NCI-H2081 (cell line): ENCODE measurements around the gene LRRC32.

Experiments
- DNase-seq, 2 experiments: peaks; one replicate each; lab custom pipeline; 2025; lab: John Stamatoyannopoulos, UW

Gene LRRC32

DNA sequence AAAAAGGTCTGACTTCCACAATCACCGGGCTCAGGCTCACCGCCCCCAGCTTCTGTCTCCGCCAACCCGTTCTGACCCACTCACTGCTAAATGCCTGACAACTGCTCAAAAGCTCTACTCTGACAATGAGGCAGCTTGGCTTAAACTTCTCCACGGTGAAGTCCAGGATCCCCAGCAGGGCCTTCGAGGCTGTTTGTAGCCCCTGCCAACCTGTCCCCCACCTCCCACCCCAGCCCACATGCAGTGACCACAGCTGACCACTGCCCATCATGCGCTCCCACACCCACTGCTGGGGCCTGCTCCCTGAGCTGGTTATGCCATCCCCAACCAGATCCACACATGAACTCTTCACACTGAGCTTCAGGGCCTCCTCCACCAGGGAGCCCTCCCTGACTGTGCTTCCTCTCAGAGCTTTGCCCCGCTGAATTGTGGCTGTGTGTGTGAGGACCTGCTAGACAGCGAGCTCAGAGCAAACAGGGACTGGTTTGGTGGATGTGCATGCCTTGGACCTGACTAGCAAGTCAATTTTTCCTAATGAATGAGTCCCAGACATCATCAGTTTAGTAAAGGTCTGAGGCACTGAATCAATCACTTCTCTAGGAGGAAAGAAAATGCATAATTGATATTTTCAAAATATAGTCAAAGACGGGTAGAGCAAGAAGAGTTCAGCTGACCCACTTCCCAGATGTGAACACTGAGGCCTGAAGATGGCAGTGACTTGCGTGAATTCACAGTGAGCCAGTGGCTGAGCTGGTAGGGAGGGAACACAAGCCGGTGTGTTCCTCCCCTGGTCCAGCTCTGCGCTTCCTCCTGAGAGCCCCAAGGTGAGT lies 7.7 kb downstream of the LRRC32 start:
- no peak for DNase-seq

GRCh38 chr11:76661834-76662434 lies 8.6 kb downstream of the LRRC32 start:
- no peak for DNase-seq

- DNase-seq, result no peak
Observed at GRCh38 chr11:76661306-76661751, 9.2 kb downstream of the LRRC32 start.

- no peak for DNase-seq
Observed at GRCh38 chr11:76660533-76661305, 9.8 kb downstream of the LRRC32 start.

DNA sequence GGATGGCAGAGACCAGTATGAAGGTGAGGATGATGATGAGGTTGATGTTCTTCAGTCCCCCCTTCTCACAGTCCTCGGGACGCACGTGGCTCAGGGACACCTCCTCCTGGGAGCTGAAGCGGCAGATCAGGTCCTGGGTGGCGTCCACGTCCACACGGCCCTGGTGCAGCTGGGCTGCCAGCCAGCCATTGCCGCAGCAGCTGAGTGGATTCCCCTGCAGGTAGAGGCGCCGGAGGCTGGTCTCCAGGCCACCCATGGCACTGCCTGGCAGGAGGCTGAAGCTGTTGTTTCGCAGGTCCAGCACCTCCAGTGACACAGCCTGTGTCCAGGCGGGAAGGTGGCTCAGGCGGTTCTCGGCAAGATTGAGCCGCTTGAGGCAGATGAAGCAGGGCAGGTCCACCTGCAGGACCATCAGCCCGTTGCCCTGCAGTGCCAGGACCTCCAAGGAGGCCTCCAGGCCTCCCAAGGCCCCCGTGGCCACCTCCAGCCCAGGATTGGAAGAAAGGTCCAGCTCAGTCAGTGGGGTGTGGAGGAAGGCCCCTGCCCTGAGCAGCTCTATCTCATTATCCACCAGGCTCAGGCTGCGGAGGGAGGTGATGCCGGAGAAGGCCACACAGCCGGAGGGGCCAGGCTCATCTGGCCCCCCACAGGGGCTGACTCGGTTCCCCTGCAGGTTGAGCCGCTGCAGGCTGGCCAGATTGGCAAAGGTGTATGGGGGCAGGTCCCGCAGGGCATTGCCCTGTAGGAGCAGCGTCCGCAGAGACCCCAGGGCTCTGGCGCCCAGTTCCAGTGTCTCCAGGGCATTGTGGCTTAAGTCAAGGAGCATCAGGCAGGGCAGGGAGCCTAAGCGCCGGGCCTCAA lies 10.6 kb downstream of the LRRC32 start:
- DNase-seq, result no peak

- no peak for DNase-seq
Observed at GRCh38 chr11:76658651-76659650, 11.6 kb downstream of the LRRC32 start.

- no peak for DNase-seq
Observed at GRCh38 chr11:76658231-76658630, 12.3 kb downstream of the LRRC32 start.

DNA sequence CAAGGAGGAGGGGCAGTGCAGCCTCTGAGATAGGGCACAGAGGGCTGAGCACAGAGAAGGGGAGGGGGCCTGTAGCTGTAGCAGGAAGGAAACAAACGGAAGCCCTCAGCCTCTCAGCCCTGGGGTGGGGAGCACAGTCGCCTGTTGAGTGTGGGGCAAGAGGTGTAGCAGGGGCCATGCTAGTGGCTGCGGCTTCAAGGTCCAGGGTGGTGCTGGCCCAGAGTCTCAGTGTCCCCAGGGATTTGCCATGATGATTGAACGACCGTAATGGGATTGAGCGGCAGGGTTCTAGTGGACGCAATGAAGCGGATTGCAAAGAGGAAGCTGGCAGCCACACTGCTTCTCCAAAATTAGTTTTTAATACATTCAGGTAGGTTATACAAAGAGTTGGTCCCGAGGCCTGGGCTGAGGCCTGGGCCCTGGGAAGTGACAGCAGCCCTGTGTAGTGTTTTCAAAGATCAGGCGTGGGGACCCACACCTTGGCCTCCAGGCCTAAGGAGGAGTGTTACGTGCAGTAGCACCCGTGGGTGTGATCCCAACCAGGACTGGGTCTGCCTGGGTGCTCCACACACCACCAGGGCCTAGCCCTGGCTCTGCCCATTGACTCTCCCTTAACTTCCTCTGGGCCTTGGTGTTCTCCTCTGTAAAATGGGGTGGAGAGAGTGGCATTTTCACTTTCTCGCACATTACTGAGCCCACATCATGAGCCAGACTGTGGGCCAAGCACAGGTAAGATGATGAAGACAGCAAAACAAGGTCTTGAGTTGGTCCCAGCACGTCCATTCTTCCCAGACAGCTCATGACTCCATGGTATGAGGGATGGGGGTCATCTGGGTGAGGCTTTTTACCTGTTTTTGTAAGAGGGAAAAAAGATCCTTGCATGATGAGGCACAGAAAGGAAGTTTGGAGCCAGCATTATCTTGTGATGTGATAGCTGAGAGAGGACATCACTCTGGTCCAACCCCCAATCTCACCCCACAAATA lies 13.1 kb downstream of the LRRC32 start:
- DNase-seq, result no peak

- DNase-seq, result no peak
Observed at GRCh38 chr11:76656571-76657081, 13.9 kb downstream of the LRRC32 start.

DNA sequence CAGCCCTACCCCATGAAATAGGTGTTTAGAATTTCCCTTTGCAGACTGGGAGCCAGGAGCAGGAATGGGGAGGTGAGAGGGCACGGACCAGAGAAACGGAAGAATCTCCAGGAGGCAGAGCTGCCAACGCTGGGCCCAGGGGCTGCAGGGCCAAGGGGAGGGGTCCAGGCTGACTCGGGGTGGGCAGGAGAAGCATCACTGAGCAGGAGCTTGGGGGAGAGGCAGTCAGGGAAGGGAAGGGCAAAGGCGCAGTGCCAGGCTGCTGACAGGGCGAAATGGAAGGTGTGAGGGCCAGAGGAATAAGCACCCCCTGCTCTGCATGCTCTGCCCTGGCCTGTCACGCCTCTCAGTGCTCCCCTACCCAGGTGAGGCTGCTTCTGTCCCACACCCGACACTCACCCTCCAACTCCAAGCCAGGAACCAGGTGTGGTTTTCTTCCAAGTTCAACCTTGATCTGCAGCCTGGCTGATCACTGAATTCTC lies 14.5 kb downstream of the LRRC32 start:
- no peak for DNase-seq

DNA sequence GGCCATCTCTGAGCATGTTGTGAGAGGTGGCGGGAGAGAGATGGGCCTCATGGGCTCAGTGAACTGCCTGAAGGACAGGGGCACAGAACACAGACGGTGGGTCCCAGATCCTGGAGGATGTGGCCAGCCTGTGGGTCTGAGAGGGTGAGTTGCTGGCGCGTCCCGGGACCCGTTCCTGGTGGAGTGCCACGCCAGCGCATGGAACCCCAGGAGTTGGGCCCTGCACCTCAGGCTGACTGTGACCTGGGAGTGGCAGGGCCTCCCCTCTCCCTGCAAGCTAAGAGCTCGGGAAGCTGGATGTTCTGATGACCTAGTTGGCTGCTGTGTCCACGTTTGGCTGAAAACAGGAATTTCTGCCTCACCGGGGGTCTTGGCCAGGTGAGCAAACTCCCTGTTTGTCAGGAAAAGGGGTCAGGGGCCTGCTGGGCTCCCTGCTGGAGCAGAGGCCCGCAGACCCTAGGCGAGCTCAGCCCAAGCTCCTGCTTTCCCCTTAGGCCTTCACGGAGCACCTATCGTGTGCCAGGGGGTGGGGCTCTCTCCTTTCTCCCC lies 15.0 kb downstream of the LRRC32 start:
- no peak for DNase-seq

DNA sequence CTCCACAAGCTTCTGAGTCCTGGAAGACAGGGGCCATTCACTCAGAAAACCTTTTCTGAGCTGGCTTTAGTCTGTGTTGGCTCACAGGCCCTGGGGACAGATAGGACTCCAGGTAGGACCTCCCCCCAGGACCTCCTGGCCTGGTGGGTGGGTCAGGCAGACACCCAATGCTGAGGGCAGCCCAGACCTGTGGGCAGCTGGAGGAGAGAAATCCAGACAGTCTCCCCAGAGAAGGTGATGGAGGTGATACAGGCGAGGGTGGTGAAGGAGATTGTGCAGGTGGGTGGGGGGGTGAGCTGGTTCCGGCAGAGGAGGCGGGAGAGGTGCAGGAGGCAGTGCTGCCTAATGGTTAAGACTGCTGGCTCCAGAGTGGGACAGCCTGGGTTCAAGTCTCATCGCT lies 15.6 kb downstream of the LRRC32 start:
- no peak for DNase-seq

GRCh38 chr11:76654298-76654851 lies 16.2 kb downstream of the LRRC32 start:
- no peak for DNase-seq

GRCh38 chr11:76653674-76654284 lies 16.8 kb downstream of the LRRC32 start:
- no peak for DNase-seq

GRCh38 chr11:76653012-76653673 lies 17.4 kb downstream of the LRRC32 start:
- no peak for DNase-seq

GRCh38 chr11:76649851-76650372 lies 20.6 kb downstream of the LRRC32 start:
- DNase-seq, result no peak

DNA sequence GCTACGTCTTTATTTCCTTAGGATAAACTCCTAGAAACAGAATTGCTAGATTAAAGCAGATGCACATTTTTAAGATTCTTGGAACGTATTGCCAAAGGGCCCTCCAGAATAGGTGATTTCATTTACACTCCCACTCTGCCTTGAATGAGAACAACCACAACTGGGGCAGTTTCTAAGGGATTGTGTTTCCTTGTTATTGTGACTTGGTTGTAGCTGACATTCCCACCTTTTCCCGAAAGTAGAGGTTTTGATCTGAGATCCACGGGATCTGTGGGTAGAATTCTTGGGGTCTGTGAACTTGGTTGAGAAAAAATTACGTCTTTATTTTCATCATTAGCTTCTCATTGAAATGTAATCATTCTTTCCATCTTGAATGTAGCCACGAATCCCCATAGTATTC lies 21.5 kb downstream of the LRRC32 start:
- DNase-seq, result no peak
